Esophagus muscularis mucosa (tissue), 3 donors: ENCODE measurements around the gene GALNT13.

Experiments
- POLR2A ChIP-seq: fragments of 450-650 bp; IDR thresholded peaks from one replicate; pipeline ENCODE4 v1.6.1; 2017; ENCODE audit warnings: antibody characterized with exemption, moderate library complexity, mild to moderate bottlenecking, low read depth
- TF ChIP-seq, protein P1 (sequence below), 3 experiments: fragments of 200-600 bp in 2 of 3; fragments of 450-650 bp in 1 of 3; sonication (generic) in 2 of 3; IDR thresholded peaks; one replicate each; pipeline ENCODE4 v1.5.1; 2017 to 2019; ENCODE audit warnings: antibody characterized with exemption in 3 of 3, mild to moderate bottlenecking in 2 of 3, moderate library complexity in 1 of 3

- TF ChIP-seq, protein P1, sequence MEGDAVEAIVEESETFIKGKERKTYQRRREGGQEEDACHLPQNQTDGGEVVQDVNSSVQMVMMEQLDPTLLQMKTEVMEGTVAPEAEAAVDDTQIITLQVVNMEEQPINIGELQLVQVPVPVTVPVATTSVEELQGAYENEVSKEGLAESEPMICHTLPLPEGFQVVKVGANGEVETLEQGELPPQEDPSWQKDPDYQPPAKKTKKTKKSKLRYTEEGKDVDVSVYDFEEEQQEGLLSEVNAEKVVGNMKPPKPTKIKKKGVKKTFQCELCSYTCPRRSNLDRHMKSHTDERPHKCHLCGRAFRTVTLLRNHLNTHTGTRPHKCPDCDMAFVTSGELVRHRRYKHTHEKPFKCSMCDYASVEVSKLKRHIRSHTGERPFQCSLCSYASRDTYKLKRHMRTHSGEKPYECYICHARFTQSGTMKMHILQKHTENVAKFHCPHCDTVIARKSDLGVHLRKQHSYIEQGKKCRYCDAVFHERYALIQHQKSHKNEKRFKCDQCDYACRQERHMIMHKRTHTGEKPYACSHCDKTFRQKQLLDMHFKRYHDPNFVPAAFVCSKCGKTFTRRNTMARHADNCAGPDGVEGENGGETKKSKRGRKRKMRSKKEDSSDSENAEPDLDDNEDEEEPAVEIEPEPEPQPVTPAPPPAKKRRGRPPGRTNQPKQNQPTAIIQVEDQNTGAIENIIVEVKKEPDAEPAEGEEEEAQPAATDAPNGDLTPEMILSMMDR (IDR thresholded peaks at IDR 0.05) = no peak
- no peak for TF ChIP-seq POLR2A
Measured at GRCh38 chr2:154466226-154466625, 594.5 kb downstream of the GALNT13 start.
